ENCODE data around the gene PTPN7. TPM values are rescaled to one million over a fixed set of nuclear protein-coding genes. Genes with fewer than 3 reads are reported as not detected.
A peak's percentile ranks its signal among the peaks of the same experiment; 100 is the strongest.

Gene PTPN7
- total RNA-seq, 1 donor from 2014 or later: 0.29 TPM

- no peak for DNase-seq (ENCODE audit: extremely low spot score, unreplicated experiment)
- TF ChIP-seq, protein P1, sequence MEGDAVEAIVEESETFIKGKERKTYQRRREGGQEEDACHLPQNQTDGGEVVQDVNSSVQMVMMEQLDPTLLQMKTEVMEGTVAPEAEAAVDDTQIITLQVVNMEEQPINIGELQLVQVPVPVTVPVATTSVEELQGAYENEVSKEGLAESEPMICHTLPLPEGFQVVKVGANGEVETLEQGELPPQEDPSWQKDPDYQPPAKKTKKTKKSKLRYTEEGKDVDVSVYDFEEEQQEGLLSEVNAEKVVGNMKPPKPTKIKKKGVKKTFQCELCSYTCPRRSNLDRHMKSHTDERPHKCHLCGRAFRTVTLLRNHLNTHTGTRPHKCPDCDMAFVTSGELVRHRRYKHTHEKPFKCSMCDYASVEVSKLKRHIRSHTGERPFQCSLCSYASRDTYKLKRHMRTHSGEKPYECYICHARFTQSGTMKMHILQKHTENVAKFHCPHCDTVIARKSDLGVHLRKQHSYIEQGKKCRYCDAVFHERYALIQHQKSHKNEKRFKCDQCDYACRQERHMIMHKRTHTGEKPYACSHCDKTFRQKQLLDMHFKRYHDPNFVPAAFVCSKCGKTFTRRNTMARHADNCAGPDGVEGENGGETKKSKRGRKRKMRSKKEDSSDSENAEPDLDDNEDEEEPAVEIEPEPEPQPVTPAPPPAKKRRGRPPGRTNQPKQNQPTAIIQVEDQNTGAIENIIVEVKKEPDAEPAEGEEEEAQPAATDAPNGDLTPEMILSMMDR (conservative IDR thresholded peaks at IDR 0.05): peak; percentile 93
- Mint-ChIP-seq H3K27me3 (no peaks in the 10 kb centered on the region), H3K4me1 (ENCODE audit: unreplicated experiment) (peaks cover 9% of the 10 kb centered on the region), H3K36me3 (no peaks in the 10 kb centered on the region), H3K27ac (peak overlapping the region; percentile 36), H3K9me3 (no peaks in the 10 kb centered on the region), H3K4me3 (peak overlapping the region; percentile 31)
Observed at GRCh38 chr1:202135221-202135721, 25.1 kb downstream of the PTPN7 start.

- Mint-ChIP-seq H3K9me3 (no peaks in the 10 kb centered on the region), H3K27ac (peak overlapping the region; percentile 36), H3K4me3 (peak overlapping the region; percentile 31), H3K36me3 (no peaks in the 10 kb centered on the region), H3K27me3 (no peaks in the 10 kb centered on the region), H3K4me1 (ENCODE audit: unreplicated experiment) (peaks cover 9% of the 10 kb centered on the region)
- TF ChIP-seq, protein P1 (conservative IDR thresholded peaks at IDR 0.05): no peak
- DNase-seq (ENCODE audit: extremely low spot score, unreplicated experiment): no peak
Observed at GRCh38 chr1:202134645-202135172, 25.7 kb downstream of the PTPN7 start.

- Mint-ChIP-seq H3K27ac (no peak overlapping the region), H3K9me3 (no peaks in the 10 kb centered on the region), H3K27me3 (no peaks in the 10 kb centered on the region), H3K4me3 (no peak overlapping the region), H3K4me1 (ENCODE audit: unreplicated experiment) (peaks cover 9% of the 10 kb centered on the region), H3K36me3 (no peaks in the 10 kb centered on the region)
- no peak for DNase-seq (ENCODE audit: extremely low spot score, unreplicated experiment)
- TF ChIP-seq, protein P1 (conservative IDR thresholded peaks at IDR 0.05): no peak
Observed at GRCh38 chr1:202133989-202134388, 26.4 kb downstream of the PTPN7 start.

- TF ChIP-seq, protein P1 (conservative IDR thresholded peaks at IDR 0.05): no peak
- Mint-ChIP-seq H3K36me3 (no peaks in the 10 kb centered on the region), H3K4me1 (ENCODE audit: unreplicated experiment) (peaks cover 9% of the 10 kb centered on the region), H3K4me3 (no peak overlapping the region), H3K9me3 (no peaks in the 10 kb centered on the region), H3K27ac (peak overlapping the region; percentile 86), H3K27me3 (no peaks in the 10 kb centered on the region)
- DNase-seq (ENCODE audit: extremely low spot score, unreplicated experiment): no peak
Observed at GRCh38 chr1:202133496-202133895, 26.9 kb downstream of the PTPN7 start.

GRCh38 chr1:202133001-202133400 is 27.4 kb downstream of the PTPN7 start:
- H3K27ac Mint-ChIP-seq: peak overlapping the region; percentile 86
- H3K4me3 Mint-ChIP-seq: no peak overlapping the region
- DNase-seq (ENCODE audit: extremely low spot score, unreplicated experiment): no peak
- no peaks in the 10 kb centered on the region for H3K36me3 Mint-ChIP-seq
- TF ChIP-seq, protein P1 (conservative IDR thresholded peaks at IDR 0.05): no peak
- no peaks in the 10 kb centered on the region for H3K9me3 Mint-ChIP-seq
- peaks cover 9% of the 10 kb centered on the region for H3K4me1 Mint-ChIP-seq (ENCODE audit: unreplicated experiment)
- H3K27me3 Mint-ChIP-seq: no peaks in the 10 kb centered on the region
